Measurements from ENCODE around the gene USP32.
"Not testable (repeated sequence)": the region's sequence is repeated elsewhere in the genome, so short reads cannot be mapped to it uniquely, and the experiment has no call there.

DNA sequence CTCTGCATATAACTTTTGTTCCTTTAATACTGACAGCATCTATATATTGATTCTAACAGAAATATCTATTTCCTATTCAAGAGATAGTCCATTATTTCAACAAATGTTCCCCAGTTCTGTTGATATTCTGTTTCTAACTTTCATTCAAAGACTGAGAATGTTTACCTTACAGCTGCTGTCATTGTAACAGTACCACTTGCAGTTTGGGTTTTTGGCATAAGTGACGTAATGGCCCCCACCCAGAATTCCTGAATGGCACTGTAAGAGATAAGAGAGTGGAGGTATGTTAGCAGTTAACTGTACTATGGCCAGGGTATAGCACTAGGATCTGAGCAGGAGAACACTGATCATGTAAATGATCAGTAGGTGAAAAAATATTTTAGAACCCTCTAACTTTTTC is 211.6 kb downstream of the USP32 start:
- TF ChIP-seq CTCF, POLR2A (IDR thresholded peaks at IDR 0.05): not testable (repeated sequence)
